Fibroblast of lung (primary cell): Measurements from ENCODE around the gene CCT8L2.
"Not testable (repeated sequence)": the region's sequence is repeated elsewhere in the genome, so short reads cannot be mapped to it uniquely, and the experiment has no call there.

Source experiments
- CTCF ChIP-seq, 2 donors: IDR thresholded peaks in 1 of 2; conservative IDR thresholded peaks in 1 of 2; 1 replicate in 1 of 2; 2 replicates in 1 of 2; pipeline ENCODE4 v1.5.1; 2011 to 2012; ENCODE audit warnings: low read length in 2 of 2, control low read depth in 1 of 2, inconsistent platforms in 1 of 2, low read depth in 1 of 2, mild to moderate bottlenecking in 1 of 2
- EZH2 ChIP-seq: IDR thresholded peaks from 2 replicates; pipeline ENCODE4 v1.5.1; 2012; ENCODE audit warnings: low read length, control low read depth, mild to moderate bottlenecking; ENCODE audit errors: missing control alignments

GRCh38 chr22:16569240-16569834 lies 23.3 kb downstream of the CCT8L2 start:
- TF ChIP-seq CTCF (conservative IDR thresholded peaks at IDR 0.05 in 1 of 2, IDR thresholded peaks at IDR 0.05 in 1 of 2; ENCODE audit: low read depth in 1 of 2, low read length in 2 of 2); EZH2: not testable (repeated sequence)
